Endothelial cell (in vitro differentiated cells): ENCODE results near the gene CREB5. TPM values are rescaled to one million over a fixed set of nuclear protein-coding genes. Genes with fewer than 3 reads are reported as not detected.

Source experiments
- DNase-seq: peaks from one replicate; pipeline ENCODE4 v3.0.0; 2021; ENCODE audit warnings: low spot score
- H3K27ac Mint-ChIP-seq: one replicate; pipeline ENCODE4 v1.8.0; 2021; ENCODE audit warnings: mixed read lengths, inconsistent platforms; ENCODE audit not compliant: unreplicated experiment
- H3K27me3 Mint-ChIP-seq: one replicate; pipeline ENCODE4 v1.8.0; 2021; ENCODE audit warnings: mild to moderate bottlenecking, moderate library complexity, mixed read lengths, inconsistent platforms; ENCODE audit not compliant: unreplicated experiment
- H3K36me3 Mint-ChIP-seq: one replicate; pipeline ENCODE4 v1.8.0; 2021; ENCODE audit warnings: mild to moderate bottlenecking, low read depth, mixed read lengths, inconsistent platforms; ENCODE audit not compliant: unreplicated experiment
- H3K4me1 Mint-ChIP-seq: one replicate; pipeline ENCODE4 v1.8.0; 2021; ENCODE audit warnings: mild to moderate bottlenecking, mixed read lengths, inconsistent platforms; ENCODE audit not compliant: unreplicated experiment
- H3K4me3 Mint-ChIP-seq: one replicate; pipeline ENCODE4 v1.8.0; 2021; ENCODE audit warnings: mild to moderate bottlenecking, mixed read lengths, inconsistent platforms; ENCODE audit not compliant: unreplicated experiment
- H3K9me3 Mint-ChIP-seq: one replicate; pipeline ENCODE4 v1.8.0; 2021; ENCODE audit warnings: mixed read lengths, inconsistent platforms; ENCODE audit not compliant: unreplicated experiment
- CTCF ChIP-seq: fragments of 200-600 bp; sonication (generic); IDR thresholded peaks from one replicate; pipeline ENCODE4 v1.5.0; 2021; ENCODE audit warnings: antibody characterized with exemption; ENCODE audit not compliant: unreplicated experiment
- total RNA-seq: library from RNA; stranded (reverse); fragmentation: NEBNext Ultra II Directional; extraction: Animal tissue kit (Norgen Biotek cat#: 25700); gene quantifications from one replicate; pipeline ENCODE4 v1.2.1, GENCODE V29; 2021; ENCODE audit not compliant: unreplicated experiment

CREB5 gene
- total RNA-seq, 1 donor from 2014 or later: 5.6 TPM

GRCh38 chr7:28656529-28656928 lies 244.2 kb downstream of the CREB5 start:
- Mint-ChIP-seq H3K9me3 (no peaks in the 10 kb centered on the region), H3K27me3 (no peaks in the 10 kb centered on the region), H3K36me3 (no peaks in the 10 kb centered on the region), H3K4me3 (no peak overlapping the region), H3K4me1 (peaks cover 4% of the 10 kb centered on the region), H3K27ac (no peak overlapping the region)
- no peak for TF ChIP-seq CTCF
- DNase-seq: no peak

- peaks cover 10% of the 10 kb centered on the region for H3K4me1 Mint-ChIP-seq
- TF ChIP-seq CTCF: no peak
- H3K9me3 Mint-ChIP-seq: no peaks in the 10 kb centered on the region
- H3K4me3 Mint-ChIP-seq: no peak overlapping the region
- H3K27ac Mint-ChIP-seq: no peak overlapping the region
- no peaks in the 10 kb centered on the region for H3K36me3 Mint-ChIP-seq
- H3K27me3 Mint-ChIP-seq: no peaks in the 10 kb centered on the region
- DNase-seq: no peak
Observed at GRCh38 chr7:28658381-28658780, 246.1 kb downstream of the CREB5 start.

GRCh38 chr7:28660132-28660531 lies 247.8 kb downstream of the CREB5 start:
- no peaks in the 10 kb centered on the region for H3K36me3 Mint-ChIP-seq
- no peak overlapping the region for H3K4me3 Mint-ChIP-seq
- no peak for DNase-seq
- no peaks in the 10 kb centered on the region for H3K27me3 Mint-ChIP-seq
- no peaks in the 10 kb centered on the region for H3K9me3 Mint-ChIP-seq
- no peak overlapping the region for H3K27ac Mint-ChIP-seq
- no peak for TF ChIP-seq CTCF
- peaks cover 10% of the 10 kb centered on the region for H3K4me1 Mint-ChIP-seq

GRCh38 chr7:28661826-28662595 lies 249.7 kb downstream of the CREB5 start:
- H3K4me3 Mint-ChIP-seq: no peak overlapping the region
- H3K9me3 Mint-ChIP-seq: no peaks in the 10 kb centered on the region
- TF ChIP-seq CTCF: no peak
- H3K27ac Mint-ChIP-seq: peak overlapping the region; percentile 17
- DNase-seq: no peak
- peaks cover 10% of the 10 kb centered on the region for H3K4me1 Mint-ChIP-seq
- no peaks in the 10 kb centered on the region for H3K27me3 Mint-ChIP-seq
- H3K36me3 Mint-ChIP-seq: no peaks in the 10 kb centered on the region

GRCh38 chr7:28666154-28666553 lies 253.8 kb downstream of the CREB5 start:
- peaks cover 2% of the 10 kb centered on the region for H3K27me3 Mint-ChIP-seq
- peaks cover 15% of the 10 kb centered on the region for H3K4me1 Mint-ChIP-seq
- H3K4me3 Mint-ChIP-seq: no peak overlapping the region
- H3K9me3 Mint-ChIP-seq: no peaks in the 10 kb centered on the region
- no peaks in the 10 kb centered on the region for H3K36me3 Mint-ChIP-seq
- DNase-seq: no peak
- TF ChIP-seq CTCF: no peak
- H3K27ac Mint-ChIP-seq: no peak overlapping the region
